SK-N-SH (cell line): Measurements from ENCODE around the gene STK38. TPM values are rescaled to one million over a fixed set of nuclear protein-coding genes. Genes with fewer than 3 reads are reported as not detected.

Experiments used
- CTCF ChIA-PET: fragments of 300-600, 350-600 bp; formaldehyde crosslinking; extraction: SDS; loops from one replicate; lab custom pipeline; 2021; lab: Yijun Ruan, JAX
- POLR2A ChIA-PET: fragments of 350-600 bp; sonication (Branson Sonifier 250); formaldehyde crosslinking; extraction: SDS; loops from one replicate; lab custom pipeline; 2020; ENCODE audit warnings: antibody characterized with exemption, inconsistent platforms; lab: Yijun Ruan, JAX
- DNase-seq: peaks from one replicate; pipeline ENCODE4 v3.0.0; 2012
- H2AFZ ChIP-seq: fragments of 200-600 bp; sonication (generic); 2 replicates; pipeline ENCODE4 v1.8.1; 2016; ENCODE audit warnings: antibody characterized with exemption, mild to moderate bottlenecking, low read depth
- H3F3A ChIP-seq: fragments of 200-600 bp; sonication (generic); replicated peaks from 2 replicates; pipeline ENCODE3; 2016; ENCODE audit warnings: antibody characterized with exemption, mild to moderate bottlenecking; ENCODE audit not compliant: insufficient read depth
- H3K27ac ChIP-seq, 2 experiments: fragments of 200-500 bp in 1 of 2; fragments of 200-600 bp in 1 of 2; sonication (Bioruptor generic) in 1 of 2; sonication (generic), shearing (Covaris generic) in 1 of 2; 2 replicates each; pipeline versions ENCODE4 v1.5.1 to v1.6.1; 2014 to 2016; ENCODE audit warnings: low read depth in 2 of 2, inconsistent platforms in 1 of 2, low read length in 1 of 2, mild to moderate bottlenecking in 1 of 2, mixed read lengths in 1 of 2
- H3K27me3 ChIP-seq: fragments of 200-600 bp; sonication (generic), shearing (Covaris generic); 2 replicates; pipeline ENCODE4 v1.6.1; 2016; ENCODE audit warnings: mixed run types; ENCODE audit not compliant: insufficient read depth
- H3K36me3 ChIP-seq, 2 experiments: fragments of 200-500 bp in 1 of 2; fragments of 200-600 bp in 1 of 2; sonication (Bioruptor generic) in 1 of 2; sonication (generic) in 1 of 2; replicated peaks in 1 of 2; 2 replicates each; pipeline versions ENCODE3 to v1.5.1; 2014 to 2016; ENCODE audit warnings: low read length in 1 of 2, mild to moderate bottlenecking in 1 of 2; ENCODE audit not compliant: insufficient read depth in 2 of 2, control insufficient read depth in 1 of 2
- H3K4me1 ChIP-seq, 2 experiments: fragments of 200-500 bp in 1 of 2; fragments of 200-600 bp in 1 of 2; sonication (Bioruptor generic) in 1 of 2; sonication (generic), shearing (Covaris generic) in 1 of 2; 2 replicates each; pipeline versions ENCODE4 v1.5.1 to v1.6.1; 2014 to 2016; ENCODE audit warnings: low read depth in 1 of 2, low read length in 1 of 2, mixed run types in 1 of 2; ENCODE audit not compliant: insufficient read depth in 2 of 2, control insufficient read depth in 1 of 2
- H3K4me2 ChIP-seq: fragments of 200-600 bp; sonication (generic), shearing (Covaris generic); 2 replicates; pipeline ENCODE4 v1.6.1; 2017; ENCODE audit warnings: mixed run types
- H3K4me3 ChIP-seq, 2 experiments: fragments of 200-500 bp in 1 of 2; fragments of 200-600 bp in 1 of 2; sonication (Bioruptor generic) in 1 of 2; sonication (generic), shearing (Covaris generic) in 1 of 2; 2 replicates each; pipeline versions ENCODE4 v1.5.1 to v1.8.1; 2014 to 2016; ENCODE audit warnings: low read depth in 2 of 2, inconsistent platforms in 1 of 2, low read length in 1 of 2, mild to moderate bottlenecking in 1 of 2, mixed read lengths in 1 of 2, moderate library complexity in 1 of 2
- H3K79me2 ChIP-seq: fragments of 200-600 bp; sonication (generic); 2 replicates; pipeline ENCODE4 v1.8.1; 2017; ENCODE audit warnings: mild to moderate bottlenecking; ENCODE audit not compliant: insufficient read depth
- H3K9ac ChIP-seq: fragments of 200-600 bp; sonication (generic); 2 replicates; pipeline ENCODE4 v1.6.1; 2017; ENCODE audit warnings: mixed run types
- H3K9me2 ChIP-seq: fragments of 200-600 bp; sonication (generic); 2 replicates; pipeline ENCODE4 v1.6.1; 2017; ENCODE audit warnings: mixed run types
- H3K9me3 ChIP-seq: fragments of 200-600 bp; sonication (generic); 2 replicates; pipeline ENCODE4 v1.6.1; 2017; ENCODE audit warnings: mixed run types, mild to moderate bottlenecking, moderate library complexity
- H4K20me1 ChIP-seq: fragments of 200-600 bp; sonication (generic); 2 replicates; pipeline ENCODE4 v1.6.1; 2017; ENCODE audit warnings: mild to moderate bottlenecking, mixed run types; ENCODE audit not compliant: insufficient read depth
- ELF1 ChIP-seq: IDR thresholded peaks from 2 replicates; pipeline ENCODE4 v1.4.0; 2012
- FOSL2 ChIP-seq: IDR thresholded peaks from 2 replicates; pipeline ENCODE4 v1.4.0; 2012; ENCODE audit warnings: low read depth, mild to moderate bottlenecking, moderate library complexity, borderline replicate concordance
- FOXJ3 ChIP-seq: sonication (generic); formaldehyde crosslinking; IDR thresholded peaks from 2 replicates; pipeline ENCODE4 v1.5.1; 2020; ENCODE audit warnings: mild to moderate bottlenecking, missing genetic modification reagents
- NFIC ChIP-seq: IDR thresholded peaks from 2 replicates; pipeline ENCODE4 v1.4.0; 2012; ENCODE audit warnings: borderline replicate concordance
- NRF1 ChIP-seq: IDR thresholded peaks from 2 replicates; pipeline ENCODE4 v1.6.1; 2012; ENCODE audit warnings: low read depth, mild to moderate bottlenecking, low read length
- RAD21 ChIP-seq: IDR thresholded peaks from 2 replicates; pipeline ENCODE4 v1.6.1; 2012; ENCODE audit warnings: mild to moderate bottlenecking, low read length
- RXRA ChIP-seq: IDR thresholded peaks from 2 replicates; pipeline ENCODE4 v1.4.0; 2012; ENCODE audit warnings: low read depth, mild to moderate bottlenecking, borderline replicate concordance
- SIN3A ChIP-seq: IDR thresholded peaks from 2 replicates; pipeline ENCODE4 v1.6.1; 2012; ENCODE audit warnings: low read depth, mild to moderate bottlenecking, low read length, moderate library complexity, borderline replicate concordance
- WGBS: methylation state at CpG from one replicate; pipeline ENCODE4 v1.1.6; 2017; ENCODE audit warnings: low lambda C conversion rate; 5-methylcytosine and 5-hydroxymethylcytosine counted together
- polyA plus RNA-seq, 3 experiments: library from polyadenylated mRNA; depleted of rRNA; stranded (reverse); fragments of >200 nt; gene quantifications; 2 replicates each; pipeline ENCODE4 v1.2.3, GENCODE V29; 2012
- TF ChIP-seq, protein P1 (sequence below): IDR thresholded peaks from 2 replicates; pipeline ENCODE4 v1.4.0; 2012; ENCODE audit warnings: low read depth
- TF ChIP-seq, protein P2 (sequence below): fragments of 150-350 bp; IDR thresholded peaks from 2 replicates; pipeline ENCODE4 v1.6.1; 2016; ENCODE audit warnings: mild to moderate bottlenecking, low read depth, low read length
- TF ChIP-seq, protein P3 (sequence below): fragments of 150-350 bp; IDR thresholded peaks from 2 replicates; pipeline ENCODE4 v1.6.1; 2017; ENCODE audit warnings: antibody characterized with exemption, low read length, low read depth, borderline replicate concordance
- TF ChIP-seq, protein P4 (sequence below): fragments of 200-600 bp; sonication (generic); IDR thresholded peaks from 2 replicates; pipeline ENCODE4 v1.6.1; 2017; ENCODE audit warnings: antibody characterized with exemption, mild to moderate bottlenecking, moderate library complexity
- TF ChIP-seq, protein P5 (sequence below): IDR thresholded peaks from 2 replicates; pipeline ENCODE4; 2012

STK38 gene
- polyA plus RNA-seq, 1 of the 3 experiments (the other 2 are of a cell fraction), result 10.2 TPM

DNA sequence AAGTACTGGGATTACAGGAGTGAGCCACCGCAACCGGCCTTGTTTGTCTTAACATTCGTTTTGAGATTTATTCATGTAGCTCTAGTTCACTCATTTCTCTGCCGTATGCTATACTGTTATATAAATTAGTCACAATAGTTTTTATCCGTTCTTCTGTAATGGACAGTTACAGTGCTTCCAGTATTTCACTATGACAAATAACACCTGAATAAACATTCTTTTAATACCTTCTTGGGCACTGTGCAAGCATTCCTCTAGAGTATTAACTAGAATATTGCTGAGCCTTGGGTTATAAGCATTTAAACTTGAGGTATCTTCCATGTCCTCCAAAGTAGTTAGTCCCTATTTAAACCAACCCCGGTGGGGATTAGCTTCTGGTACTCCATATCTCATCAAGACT, 45.6 kb downstream of the STK38 start:
- H3K9ac ChIP-seq, result no peak overlapping the region
- H3K4me1 ChIP-seq, result no peaks in the 10 kb centered on the region
- TF ChIP-seq ELF1 (no peak), RXRA (no peak), SIN3A (no peak), RAD21 (no peak), FOXJ3 (CRISPR knock-in tag) (no peak), NRF1 (no peak), FOSL2 (no peak)
- TF ChIP-seq, protein P1, sequence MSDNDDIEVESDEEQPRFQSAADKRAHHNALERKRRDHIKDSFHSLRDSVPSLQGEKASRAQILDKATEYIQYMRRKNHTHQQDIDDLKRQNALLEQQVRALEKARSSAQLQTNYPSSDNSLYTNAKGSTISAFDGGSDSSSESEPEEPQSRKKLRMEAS, result no peak
- TF ChIP-seq, protein P2, sequence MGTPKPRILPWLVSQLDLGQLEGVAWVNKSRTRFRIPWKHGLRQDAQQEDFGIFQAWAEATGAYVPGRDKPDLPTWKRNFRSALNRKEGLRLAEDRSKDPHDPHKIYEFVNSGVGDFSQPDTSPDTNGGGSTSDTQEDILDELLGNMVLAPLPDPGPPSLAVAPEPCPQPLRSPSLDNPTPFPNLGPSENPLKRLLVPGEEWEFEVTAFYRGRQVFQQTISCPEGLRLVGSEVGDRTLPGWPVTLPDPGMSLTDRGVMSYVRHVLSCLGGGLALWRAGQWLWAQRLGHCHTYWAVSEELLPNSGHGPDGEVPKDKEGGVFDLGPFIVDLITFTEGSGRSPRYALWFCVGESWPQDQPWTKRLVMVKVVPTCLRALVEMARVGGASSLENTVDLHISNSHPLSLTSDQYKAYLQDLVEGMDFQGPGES, result no peak
- TF ChIP-seq, protein P3, sequence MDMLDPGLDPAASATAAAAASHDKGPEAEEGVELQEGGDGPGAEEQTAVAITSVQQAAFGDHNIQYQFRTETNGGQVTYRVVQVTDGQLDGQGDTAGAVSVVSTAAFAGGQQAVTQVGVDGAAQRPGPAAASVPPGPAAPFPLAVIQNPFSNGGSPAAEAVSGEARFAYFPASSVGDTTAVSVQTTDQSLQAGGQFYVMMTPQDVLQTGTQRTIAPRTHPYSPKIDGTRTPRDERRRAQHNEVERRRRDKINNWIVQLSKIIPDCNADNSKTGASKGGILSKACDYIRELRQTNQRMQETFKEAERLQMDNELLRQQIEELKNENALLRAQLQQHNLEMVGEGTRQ, result no peak
- no peak overlapping the region for H2AFZ ChIP-seq
- no peaks in the 10 kb centered on the region for H3K9me2 ChIP-seq
- H3K4me2 ChIP-seq, result no peak overlapping the region
- POLR2A ChIA-PET, result no interaction called here
- H3K4me3 ChIP-seq, result no peak overlapping the region
- no peaks in the 10 kb centered on the region for H4K20me1 ChIP-seq
- CTCF ChIA-PET, result interaction anchor here (1.0 kb wide), 1 partner anchor 22 kb away, joined by 3 read pairs; no protein-coding TSS in a partner anchor
- no peaks in the 10 kb centered on the region for H3K27me3 ChIP-seq
- peaks cover 41 to 59% of the 10 kb centered on the region in 2 experiments for H3K36me3 ChIP-seq
- no peaks in the 10 kb centered on the region for H3F3A ChIP-seq
- no peaks in the 10 kb centered on the region for H3K79me2 ChIP-seq
- 91% methylated on average over 6 of the region's 6 CpGs for WGBS
- H3K27ac ChIP-seq, result no peak overlapping the region
- H3K9me3 ChIP-seq, result no peaks in the 10 kb centered on the region
- DNase-seq, result no peak

DNA sequence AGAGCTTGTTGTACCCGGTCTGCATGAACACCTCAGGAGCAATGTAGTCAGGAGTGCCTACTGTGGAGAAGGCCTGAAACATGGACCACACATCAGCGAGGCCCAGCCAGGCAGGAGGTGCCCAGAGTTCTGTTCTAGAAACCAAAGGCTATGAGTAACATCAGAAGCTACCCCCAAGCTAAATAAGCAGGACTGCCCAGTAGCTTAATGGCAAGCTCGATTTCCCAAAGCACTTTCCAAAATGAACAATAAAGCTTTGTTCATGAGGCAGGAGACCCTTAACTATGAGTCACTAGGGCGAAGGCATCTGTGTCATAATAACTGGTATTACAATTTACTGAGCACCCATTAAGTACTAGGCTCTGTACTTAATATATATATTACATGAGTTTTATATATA, 47.4 kb downstream of the STK38 start:
- Histone ChIP-seq H3K36me3 (peaks cover 49 to 57% of the 10 kb centered on the region in 2 experiments), H3K9me2 (no peaks in the 10 kb centered on the region), H3K4me2 (no peak overlapping the region), H3K9ac (no peak overlapping the region), H3K27ac (no peak overlapping the region), H4K20me1 (no peaks in the 10 kb centered on the region), H3K79me2 (no peaks in the 10 kb centered on the region), H3K27me3 (no peaks in the 10 kb centered on the region), H3K4me1 (no peaks in the 10 kb centered on the region), H3K4me3 (no peak overlapping the region), H2AFZ (no peak overlapping the region), H3F3A (no peaks in the 10 kb centered on the region), H3K9me3 (no peaks in the 10 kb centered on the region)
- POLR2A ChIA-PET, result no interaction called here
- TF ChIP-seq, protein P4, sequence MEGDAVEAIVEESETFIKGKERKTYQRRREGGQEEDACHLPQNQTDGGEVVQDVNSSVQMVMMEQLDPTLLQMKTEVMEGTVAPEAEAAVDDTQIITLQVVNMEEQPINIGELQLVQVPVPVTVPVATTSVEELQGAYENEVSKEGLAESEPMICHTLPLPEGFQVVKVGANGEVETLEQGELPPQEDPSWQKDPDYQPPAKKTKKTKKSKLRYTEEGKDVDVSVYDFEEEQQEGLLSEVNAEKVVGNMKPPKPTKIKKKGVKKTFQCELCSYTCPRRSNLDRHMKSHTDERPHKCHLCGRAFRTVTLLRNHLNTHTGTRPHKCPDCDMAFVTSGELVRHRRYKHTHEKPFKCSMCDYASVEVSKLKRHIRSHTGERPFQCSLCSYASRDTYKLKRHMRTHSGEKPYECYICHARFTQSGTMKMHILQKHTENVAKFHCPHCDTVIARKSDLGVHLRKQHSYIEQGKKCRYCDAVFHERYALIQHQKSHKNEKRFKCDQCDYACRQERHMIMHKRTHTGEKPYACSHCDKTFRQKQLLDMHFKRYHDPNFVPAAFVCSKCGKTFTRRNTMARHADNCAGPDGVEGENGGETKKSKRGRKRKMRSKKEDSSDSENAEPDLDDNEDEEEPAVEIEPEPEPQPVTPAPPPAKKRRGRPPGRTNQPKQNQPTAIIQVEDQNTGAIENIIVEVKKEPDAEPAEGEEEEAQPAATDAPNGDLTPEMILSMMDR, result no peak
- no peak for TF ChIP-seq NFIC
- TF ChIP-seq, protein P1, result no peak
- TF ChIP-seq, protein P5, sequence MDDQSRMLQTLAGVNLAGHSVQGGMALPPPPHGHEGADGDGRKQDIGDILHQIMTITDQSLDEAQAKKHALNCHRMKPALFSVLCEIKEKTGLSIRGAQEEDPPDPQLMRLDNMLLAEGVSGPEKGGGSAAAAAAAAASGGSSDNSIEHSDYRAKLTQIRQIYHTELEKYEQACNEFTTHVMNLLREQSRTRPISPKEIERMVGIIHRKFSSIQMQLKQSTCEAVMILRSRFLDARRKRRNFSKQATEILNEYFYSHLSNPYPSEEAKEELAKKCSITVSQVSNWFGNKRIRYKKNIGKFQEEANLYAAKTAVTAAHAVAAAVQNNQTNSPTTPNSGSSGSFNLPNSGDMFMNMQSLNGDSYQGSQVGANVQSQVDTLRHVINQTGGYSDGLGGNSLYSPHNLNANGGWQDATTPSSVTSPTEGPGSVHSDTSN, result no peak
- WGBS, result 78% methylated on average over 3 of the region's 4 CpGs
- no peak for DNase-seq
- CTCF ChIA-PET, result interaction anchor here (0.8 to 1.4 kb wide), 3 partner anchors 8 to 17 kb away, joined by 3 read pairs; no protein-coding TSS in a partner anchor
